ENCODE results near the gene FRK.

GRCh38 chr6:116105247-116105646 is 44.6 kb upstream of the FRK start:
- TF ChIP-seq CTCF (conservative IDR thresholded peaks at IDR 0.05) (no peak), EZH2 (IDR thresholded peaks at IDR 0.05; ENCODE audit: low read depth) (no peak)
